ENCODE data around the gene FLNB.

FLNB gene

GRCh38 chr3:58043933-58044332 is 35.7 kb downstream of the FLNB start:
- no peak for TF ChIP-seq CTCF (conservative IDR thresholded peaks at IDR 0.05)
- peak overlapping the region; percentile 96; the same call in 1 of the 2 replicates for H3K27ac ChIP-seq

- no peak overlapping the region; the same call in 1 of the 2 replicates for H3K27ac ChIP-seq
- no peak for TF ChIP-seq CTCF (conservative IDR thresholded peaks at IDR 0.05)
Observed at GRCh38 chr3:58044691-58045483, 36.7 kb downstream of the FLNB start.

- TF ChIP-seq CTCF (conservative IDR thresholded peaks at IDR 0.05) = no peak
- peak overlapping the region; percentile 17; the same call in 1 of the 2 replicates for H3K27ac ChIP-seq
Observed at GRCh38 chr3:58047826-58048225, 39.6 kb downstream of the FLNB start.

- H3K27ac ChIP-seq = peak overlapping the region; percentile 17; the same call in 1 of the 2 replicates
- TF ChIP-seq CTCF (conservative IDR thresholded peaks at IDR 0.05) = no peak
Observed at GRCh38 chr3:58048301-58048700, 40.1 kb downstream of the FLNB start.

GRCh38 chr3:58049143-58049785 is 41.0 kb downstream of the FLNB start:
- H3K27ac ChIP-seq = peak overlapping the region; percentile 17; the same call in 1 of the 2 replicates
- no peak for TF ChIP-seq CTCF (conservative IDR thresholded peaks at IDR 0.05)

- no peak for TF ChIP-seq CTCF (conservative IDR thresholded peaks at IDR 0.05)
- 0 out of 2 replicates have a peak overlapping the region, but pooled peaks have one; percentile 7 for H3K27ac ChIP-seq
Observed at GRCh38 chr3:58051196-58051595, 43.0 kb downstream of the FLNB start.

- H3K27ac ChIP-seq = peak overlapping the region; percentile 7; the same call in 1 of the 2 replicates
Observed at GRCh38 chr3:58051658-58052261, 43.5 kb downstream of the FLNB start.

Measured in VCaP (cell line).